ENCODE measurements around the gene DTX1.
A peak's percentile ranks its signal among the peaks of the same experiment; 100 is the strongest.
"Not testable (repeated sequence)": the region's sequence is repeated elsewhere in the genome, so short reads cannot be mapped to it uniquely, and the experiment has no call there.

The DTX1 gene

GRCh38 chr12:113113397-113113796 lies 56.9 kb downstream of the DTX1 start:
- no peak for DNase-seq (ENCODE audit: low read depth in 1 of 2, low spot score in 1 of 2)

GRCh38 chr12:113114447-113115178 lies 58.1 kb downstream of the DTX1 start:
- DNase-seq (ENCODE audit: low read depth in 1 of 2, low spot score in 1 of 2) = no peak

GRCh38 chr12:113115455-113116126 lies 59.1 kb downstream of the DTX1 start:
- DNase-seq (ENCODE audit: low read depth in 1 of 2, low spot score in 1 of 2) = no peak

GRCh38 chr12:113116875-113117274 lies 60.3 kb downstream of the DTX1 start:
- DNase-seq (ENCODE audit: low read depth in 1 of 2, low spot score in 1 of 2) = no peak

- not testable (repeated sequence) for DNase-seq (ENCODE audit: low read depth in 1 of 2, low spot score in 1 of 2)
These were observed 61.2 kb downstream of the DTX1 start for GRCh38 chr12:113117684-113118083.

GRCh38 chr12:113118142-113118541 lies 61.6 kb downstream of the DTX1 start:
- no peak for DNase-seq (ENCODE audit: low read depth in 1 of 2, low spot score in 1 of 2)

GRCh38 chr12:113119980-113120669 lies 63.6 kb downstream of the DTX1 start:
- DNase-seq (ENCODE audit: low read depth in 1 of 2, low spot score in 1 of 2) = no peak

GRCh38 chr12:113120670-113121370 lies 64.3 kb downstream of the DTX1 start:
- no peak for DNase-seq (ENCODE audit: low read depth in 1 of 2, low spot score in 1 of 2)

GRCh38 chr12:113127791-113128199 lies 71.3 kb downstream of the DTX1 start:
- no peak for DNase-seq (ENCODE audit: low read depth in 1 of 2, low spot score in 1 of 2)

GRCh38 chr12:113128802-113129663 lies 72.5 kb downstream of the DTX1 start:
- DNase-seq (ENCODE audit: low read depth in 1 of 2, low spot score in 1 of 2) = no peak

- no peak for DNase-seq (ENCODE audit: low read depth in 1 of 2, low spot score in 1 of 2)
These were observed 73.3 kb downstream of the DTX1 start for GRCh38 chr12:113129664-113130456.

- DNase-seq (ENCODE audit: low read depth in 1 of 2, low spot score in 1 of 2) = no peak
These were observed 74.1 kb downstream of the DTX1 start for GRCh38 chr12:113130457-113131135.

- no peak for DNase-seq (ENCODE audit: low read depth in 1 of 2, low spot score in 1 of 2)
These were observed 75.0 kb downstream of the DTX1 start for GRCh38 chr12:113131556-113131955.

- no peak for DNase-seq (ENCODE audit: low read depth in 1 of 2, low spot score in 1 of 2)
These were observed 76.5 kb downstream of the DTX1 start for GRCh38 chr12:113133036-113133435.

- no peak for DNase-seq (ENCODE audit: low read depth in 1 of 2, low spot score in 1 of 2)
These were observed 77.1 kb downstream of the DTX1 start for GRCh38 chr12:113133666-113134065.

GRCh38 chr12:113134071-113134470 lies 77.5 kb downstream of the DTX1 start:
- DNase-seq (ENCODE audit: low read depth in 1 of 2, low spot score in 1 of 2) = no peak

GRCh38 chr12:113134521-113134951 lies 78.0 kb downstream of the DTX1 start:
- no peak for DNase-seq (ENCODE audit: low read depth in 1 of 2, low spot score in 1 of 2)

GRCh38 chr12:113135178-113136127 lies 78.9 kb downstream of the DTX1 start, which contains the start of gene RASAL1:
Gene RASAL1, minus strand, starts transcription at chr12:113135761. Its CDS starts 299 bp downstream, at chr12:113135462.
- DNase-seq (ENCODE audit: low read depth in 1 of 2, low spot score in 1 of 2) = peak; percentile 58 to 73
